WERI-Rb-1 (cell line): ENCODE measurements around the gene MAP4K3.

Experiments
- DNase-seq: peaks from one replicate; pipeline ENCODE4 v3.0.0-alpha.2; 2020
- H3K27ac ChIP-seq: fragments of 250-450 bp; sonication (Bioruptor Pico); 2 replicates; pipeline ENCODE4 v1.5.1; 2020; ENCODE audit warnings: mild to moderate bottlenecking, moderate library complexity
- H3K27me3 ChIP-seq: fragments of 250-450 bp; sonication (Bioruptor Pico); 2 replicates; pipeline ENCODE4 v1.5.1; 2021; ENCODE audit warnings: mild to moderate bottlenecking, low read depth, moderate library complexity; ENCODE audit not compliant: insufficient read depth, severe bottlenecking
- H3K36me3 ChIP-seq: fragments of 250-450 bp; sonication (Bioruptor Pico); 2 replicates; pipeline ENCODE4 v1.5.1; 2020; ENCODE audit warnings: mild to moderate bottlenecking, moderate library complexity
- H3K4me3 ChIP-seq: 2 replicates; pipeline ENCODE4 v1.5.1; 2011; ENCODE audit warnings: low read depth, mild to moderate bottlenecking, control low read depth, low read length
- H3K9me3 ChIP-seq: fragments of 250-450 bp; sonication (Bioruptor Pico); 2 replicates; pipeline ENCODE4 v1.5.1; 2021; ENCODE audit warnings: mild to moderate bottlenecking, moderate library complexity; ENCODE audit not compliant: severe bottlenecking
- TF ChIP-seq, protein P1 (sequence below): IDR thresholded peaks from 2 replicates; pipeline ENCODE4 v1.5.1; 2011; ENCODE audit warnings: low read depth, mild to moderate bottlenecking, control low read depth, inconsistent platforms, low read length

The MAP4K3 gene

DNA sequence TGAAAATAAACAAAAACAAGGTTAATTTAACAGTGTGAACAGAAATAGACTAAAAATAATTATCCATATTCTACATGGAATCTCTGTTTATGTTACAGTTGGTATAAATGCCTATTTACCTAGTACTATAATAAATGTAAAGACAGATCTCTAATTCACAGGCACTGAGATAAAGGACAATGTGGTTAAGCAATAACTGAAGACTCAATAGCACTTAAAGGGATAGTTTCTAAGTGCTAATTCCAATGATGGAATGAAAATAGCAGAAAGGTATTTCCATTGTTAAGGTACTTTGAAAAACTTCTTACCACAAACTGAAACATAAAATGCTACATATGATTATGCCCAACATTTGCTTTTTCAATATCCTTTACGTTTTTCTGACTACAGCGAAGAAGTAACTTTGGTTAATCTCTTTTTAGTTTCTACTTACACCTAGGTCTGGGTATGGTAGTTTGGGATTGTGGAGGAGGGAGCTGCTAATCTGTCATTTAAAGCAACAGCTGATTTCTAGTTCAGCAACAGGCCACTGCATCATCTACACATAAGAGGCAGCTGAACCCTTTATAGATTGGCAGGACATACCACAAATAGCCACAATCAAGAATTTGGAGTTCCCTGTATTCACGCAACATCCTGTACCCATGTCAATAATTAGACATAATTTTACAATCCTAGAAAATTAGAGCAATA lies 27.2 kb downstream of the MAP4K3 start:
- Histone ChIP-seq H3K27me3 (no peaks in the 10 kb centered on the region), H3K27ac (no peak overlapping the region), H3K36me3 (no peaks in the 10 kb centered on the region; the same call in 1 of the 2 replicates), H3K9me3 (no peaks in the 10 kb centered on the region), H3K4me3 (no peak overlapping the region)
- no peak for DNase-seq
- TF ChIP-seq, protein P1, sequence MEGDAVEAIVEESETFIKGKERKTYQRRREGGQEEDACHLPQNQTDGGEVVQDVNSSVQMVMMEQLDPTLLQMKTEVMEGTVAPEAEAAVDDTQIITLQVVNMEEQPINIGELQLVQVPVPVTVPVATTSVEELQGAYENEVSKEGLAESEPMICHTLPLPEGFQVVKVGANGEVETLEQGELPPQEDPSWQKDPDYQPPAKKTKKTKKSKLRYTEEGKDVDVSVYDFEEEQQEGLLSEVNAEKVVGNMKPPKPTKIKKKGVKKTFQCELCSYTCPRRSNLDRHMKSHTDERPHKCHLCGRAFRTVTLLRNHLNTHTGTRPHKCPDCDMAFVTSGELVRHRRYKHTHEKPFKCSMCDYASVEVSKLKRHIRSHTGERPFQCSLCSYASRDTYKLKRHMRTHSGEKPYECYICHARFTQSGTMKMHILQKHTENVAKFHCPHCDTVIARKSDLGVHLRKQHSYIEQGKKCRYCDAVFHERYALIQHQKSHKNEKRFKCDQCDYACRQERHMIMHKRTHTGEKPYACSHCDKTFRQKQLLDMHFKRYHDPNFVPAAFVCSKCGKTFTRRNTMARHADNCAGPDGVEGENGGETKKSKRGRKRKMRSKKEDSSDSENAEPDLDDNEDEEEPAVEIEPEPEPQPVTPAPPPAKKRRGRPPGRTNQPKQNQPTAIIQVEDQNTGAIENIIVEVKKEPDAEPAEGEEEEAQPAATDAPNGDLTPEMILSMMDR, result no peak

DNA sequence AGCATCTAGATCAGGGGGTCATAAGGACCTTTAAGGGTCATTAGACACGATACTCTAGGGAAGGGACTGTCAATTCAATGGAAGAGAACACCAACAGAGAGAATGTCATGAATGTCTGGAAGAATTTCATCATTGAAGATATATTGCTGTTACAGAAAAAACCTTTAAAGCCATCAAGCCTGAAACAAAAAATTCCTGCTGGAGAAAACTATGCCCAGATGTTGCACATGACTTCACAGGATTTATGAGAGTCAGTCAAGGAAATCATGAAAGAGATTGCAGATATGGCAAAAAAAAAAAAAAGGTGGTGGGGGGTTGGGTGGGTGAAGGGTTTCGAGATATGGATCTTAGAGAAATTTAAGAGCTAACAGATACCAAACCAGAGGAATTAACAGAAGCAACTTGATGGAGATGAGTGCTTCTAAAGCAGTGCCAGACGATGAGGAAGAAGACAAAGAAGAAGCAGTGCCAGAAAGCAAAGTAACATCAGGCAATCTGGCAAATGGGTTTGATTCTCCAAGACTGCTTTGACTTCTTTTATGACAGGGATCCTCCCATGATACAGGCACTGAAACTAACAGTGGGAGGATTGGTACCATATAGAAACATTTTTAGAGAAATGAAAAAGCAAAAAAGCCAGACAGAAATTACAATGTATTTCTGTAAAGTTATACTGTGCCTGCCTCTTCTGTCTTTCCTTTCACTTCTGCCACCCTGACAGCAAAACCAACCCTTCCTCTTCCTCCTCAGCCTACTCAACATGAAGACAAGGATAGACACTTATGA lies 28.5 kb downstream of the MAP4K3 start:
- H3K27me3 ChIP-seq, result no peaks in the 10 kb centered on the region
- H3K36me3 ChIP-seq, result peaks cover 3% of the 10 kb centered on the region; the same call in 1 of the 2 replicates
- H3K27ac ChIP-seq, result no peak overlapping the region
- no peak overlapping the region for H3K4me3 ChIP-seq
- no peaks in the 10 kb centered on the region for H3K9me3 ChIP-seq
- TF ChIP-seq, protein P1, result no peak
- DNase-seq, result no peak

DNA sequence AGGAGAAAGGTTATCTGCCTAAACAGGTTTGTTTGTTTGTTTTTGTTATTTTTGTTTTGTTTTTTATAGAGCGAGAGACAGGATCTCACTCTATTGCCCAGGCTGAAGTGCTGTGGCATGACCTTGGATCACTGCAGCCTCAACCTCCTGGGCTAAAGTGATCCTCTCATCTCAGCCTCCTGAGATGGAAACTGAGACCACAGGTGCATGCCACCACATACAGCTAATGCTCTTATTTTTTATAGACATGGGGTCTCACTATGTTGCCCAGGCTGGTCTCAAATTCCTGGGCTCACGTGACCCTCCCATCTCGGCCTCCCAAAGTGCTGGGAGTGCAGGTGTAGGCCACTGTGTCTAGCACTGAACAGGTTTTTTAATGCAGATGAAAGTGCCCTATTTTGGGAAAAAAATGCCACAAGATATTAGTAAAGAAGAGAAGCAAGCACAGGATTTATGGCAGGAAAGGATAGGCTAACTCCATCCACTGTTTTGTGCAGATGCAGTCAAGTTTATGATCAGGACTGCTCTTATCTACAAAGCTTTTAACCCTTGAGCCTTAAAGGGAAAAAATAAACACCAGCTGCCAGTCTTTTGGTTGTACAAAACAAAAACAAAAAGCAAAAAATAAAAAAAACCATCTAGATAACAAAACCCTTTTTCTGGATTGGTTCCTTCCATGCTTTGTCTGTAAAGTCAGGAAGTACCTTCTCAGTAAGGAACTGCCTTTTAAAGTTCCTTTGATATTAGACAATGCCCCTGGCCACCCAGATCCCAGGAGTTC lies 29.4 kb downstream of the MAP4K3 start:
- no peak overlapping the region for H3K27ac ChIP-seq
- TF ChIP-seq, protein P1, result no peak
- H3K4me3 ChIP-seq, result no peak overlapping the region
- H3K9me3 ChIP-seq, result no peaks in the 10 kb centered on the region
- peaks cover 3% of the 10 kb centered on the region; the same call in 1 of the 2 replicates for H3K36me3 ChIP-seq
- DNase-seq, result no peak
- H3K27me3 ChIP-seq, result no peaks in the 10 kb centered on the region

DNA sequence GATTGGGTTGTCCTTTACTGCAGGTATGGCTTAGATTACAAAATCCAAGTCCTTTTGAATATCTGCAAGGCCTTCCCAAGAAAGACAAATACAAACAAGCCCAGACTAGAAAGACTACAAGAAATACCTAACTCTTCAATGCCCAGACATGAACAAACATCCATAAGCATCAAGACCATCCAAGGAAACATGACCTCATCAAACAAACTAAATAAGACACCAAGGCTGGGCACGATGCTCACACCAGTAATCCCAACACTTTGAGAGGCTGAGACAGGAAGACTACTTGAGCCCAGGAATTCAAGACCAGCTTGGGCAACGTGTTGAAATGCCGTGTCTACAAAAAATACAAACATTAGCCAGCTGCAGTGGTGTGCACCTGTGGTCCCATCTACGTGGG lies 31.7 kb downstream of the MAP4K3 start:
- no peaks in the 10 kb centered on the region for H3K9me3 ChIP-seq
- no peak for DNase-seq

DNA sequence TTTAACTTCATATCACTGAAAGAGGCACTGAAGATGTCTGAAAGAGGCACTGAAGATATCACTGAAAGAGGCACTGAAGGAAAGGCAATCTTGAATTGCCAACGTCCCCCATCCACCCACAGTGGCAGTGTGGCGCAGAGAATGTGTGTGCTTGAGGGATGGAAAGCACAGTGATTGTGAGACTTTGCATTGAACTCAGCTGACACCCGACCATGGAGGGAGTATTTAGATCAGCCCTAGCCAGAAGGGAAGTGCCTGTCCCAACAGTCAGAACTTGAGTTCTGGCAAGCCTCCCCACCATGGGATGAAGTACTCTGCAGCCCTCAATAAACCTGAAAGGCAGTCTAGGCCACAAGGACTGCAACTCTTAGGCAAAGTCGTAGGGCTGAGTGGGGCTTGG lies 33.8 kb downstream of the MAP4K3 start:
- no peaks in the 10 kb centered on the region for H3K9me3 ChIP-seq
- TF ChIP-seq, protein P1, result no peak
- no peaks in the 10 kb centered on the region for H3K27me3 ChIP-seq
- H3K4me3 ChIP-seq, result no peak overlapping the region
- no peak overlapping the region for H3K27ac ChIP-seq
- no peak for DNase-seq
- peaks cover 3% of the 10 kb centered on the region; the same call in 1 of the 2 replicates for H3K36me3 ChIP-seq

More for the DNA sequence above, 31.7 kb downstream of the MAP4K3 start:
- Histone ChIP-seq H3K27ac (no peak overlapping the region), H3K27me3 (no peaks in the 10 kb centered on the region), H3K4me3 (no peak overlapping the region), H3K36me3 (peaks cover 3% of the 10 kb centered on the region; the same call in 1 of the 2 replicates)
- TF ChIP-seq, protein P1, result no peak
